HL-60/S4 (cell line): ENCODE results near the gene ANGEL1.

Experiments
- in situ Hi-C: fragments of 300-500 bp; cut with MboI; formaldehyde crosslinking; loops from 2 replicates; pipeline ENCODE4 v1.14.3; 2022; ENCODE audit warnings: low sequenced_read_pairs

The ANGEL1 gene

DNA sequence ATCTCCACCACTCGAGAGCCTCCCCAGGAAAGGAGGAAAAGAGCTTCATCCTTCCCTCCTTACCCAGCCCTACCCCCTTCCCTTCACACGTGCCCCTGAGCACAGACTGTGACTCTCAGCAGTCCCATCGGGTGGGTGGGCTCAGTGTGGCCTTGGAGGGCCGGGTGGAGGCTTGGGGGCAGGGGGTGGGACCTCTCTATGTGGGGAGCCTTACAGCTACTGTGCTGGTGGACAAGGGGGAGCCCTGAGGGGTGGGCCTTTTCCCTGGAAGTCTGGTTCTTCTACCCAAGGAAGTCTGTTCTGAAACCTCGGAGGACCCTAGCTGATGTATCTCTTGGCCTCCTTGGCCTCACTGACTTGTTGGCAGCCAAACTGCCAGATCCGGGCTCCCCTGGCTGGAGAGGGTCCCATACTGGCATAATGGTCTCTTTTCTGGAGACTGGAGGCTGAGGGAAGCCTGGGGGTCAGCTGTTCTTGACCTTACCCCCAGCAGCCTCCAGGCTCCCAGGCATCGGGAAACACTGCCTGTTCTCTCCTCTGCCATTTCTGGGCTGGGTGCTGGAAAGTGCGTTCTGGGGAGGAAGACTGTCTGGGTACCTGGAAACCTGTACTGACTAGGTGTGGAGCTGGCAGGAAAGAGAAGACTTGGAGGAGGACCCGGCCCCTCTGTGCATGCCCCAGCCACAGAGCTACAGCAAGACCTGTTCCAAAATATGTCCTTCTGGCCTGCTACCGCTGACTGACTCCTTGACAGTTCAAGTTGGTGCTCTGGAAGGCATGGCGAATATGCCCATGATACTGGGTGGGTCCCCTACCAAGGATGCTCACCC lies 43.8 kb downstream of the ANGEL1 start:
- in situ Hi-C loops: no loop called here

DNA sequence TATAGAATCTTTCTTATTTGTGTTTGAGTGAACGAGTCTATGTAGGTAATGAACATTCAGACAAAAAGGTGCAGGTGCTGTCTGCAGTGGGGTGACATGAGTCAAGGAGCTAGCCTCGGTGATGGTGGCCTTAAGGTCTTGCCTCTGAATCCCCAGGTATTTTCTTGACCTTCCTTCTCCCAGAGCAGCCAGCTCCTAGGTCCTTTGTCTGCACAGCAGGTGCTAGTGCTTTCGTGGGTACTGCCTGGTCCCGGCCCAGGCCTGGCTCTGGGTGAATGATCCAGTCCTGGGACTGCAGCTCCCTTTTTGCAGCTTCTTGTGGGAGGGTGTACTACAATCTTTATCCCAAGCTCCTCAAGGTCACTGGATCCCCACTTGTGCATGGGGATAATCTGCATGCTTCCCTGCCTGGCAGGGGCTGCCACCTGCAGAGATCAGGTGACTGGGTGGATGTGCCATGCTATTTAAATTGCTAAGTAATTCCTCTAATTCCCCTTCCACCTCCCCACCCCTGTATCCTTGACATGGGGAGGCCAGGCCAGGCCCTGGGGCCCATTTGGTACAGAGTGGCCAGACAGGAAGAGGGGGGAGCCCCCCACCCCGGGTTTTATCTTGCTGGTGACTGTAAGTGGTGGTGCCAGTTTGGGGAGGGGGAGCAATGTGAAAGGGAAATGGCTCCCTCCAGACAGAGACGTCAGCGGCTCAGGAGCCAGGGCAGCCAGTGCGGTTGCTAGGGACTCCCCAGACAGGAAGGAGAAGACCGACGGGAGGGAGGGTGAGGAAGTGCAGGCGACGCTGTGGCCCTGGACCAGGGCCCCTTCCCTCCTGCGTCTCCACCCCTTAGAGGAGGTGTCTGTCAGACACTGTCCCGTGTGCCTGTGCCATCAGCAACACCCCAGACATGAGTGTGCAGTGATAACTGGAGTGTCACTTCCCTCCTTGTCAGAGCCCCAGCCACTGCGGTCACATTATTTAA lies 44.7 kb downstream of the ANGEL1 start:
- in situ Hi-C loops: no loop called here

DNA sequence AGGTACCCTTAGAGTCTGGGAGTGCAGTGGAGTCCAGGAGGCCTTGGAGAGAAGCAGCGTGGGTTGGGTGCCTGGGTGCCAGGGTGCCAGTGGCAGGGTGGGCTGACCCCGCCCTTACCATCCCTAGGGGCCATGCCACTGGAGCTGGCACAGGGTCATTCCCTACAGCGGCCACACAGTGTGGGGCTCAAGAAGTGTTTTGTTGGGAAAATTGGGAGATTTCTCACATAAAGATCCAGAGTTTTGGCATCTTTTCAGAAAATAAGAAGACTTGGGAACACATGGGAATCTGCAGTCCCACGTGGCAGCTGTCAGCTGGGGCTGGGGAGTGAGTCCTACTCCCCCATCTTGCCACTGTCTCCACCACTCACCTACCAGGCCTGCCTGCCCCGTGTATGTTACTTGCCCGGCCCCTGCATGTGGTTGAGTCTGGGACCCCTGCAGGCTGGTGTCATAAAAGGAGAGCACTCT lies 47.2 kb downstream of the ANGEL1 start:
- in situ Hi-C loops: no loop called here

DNA sequence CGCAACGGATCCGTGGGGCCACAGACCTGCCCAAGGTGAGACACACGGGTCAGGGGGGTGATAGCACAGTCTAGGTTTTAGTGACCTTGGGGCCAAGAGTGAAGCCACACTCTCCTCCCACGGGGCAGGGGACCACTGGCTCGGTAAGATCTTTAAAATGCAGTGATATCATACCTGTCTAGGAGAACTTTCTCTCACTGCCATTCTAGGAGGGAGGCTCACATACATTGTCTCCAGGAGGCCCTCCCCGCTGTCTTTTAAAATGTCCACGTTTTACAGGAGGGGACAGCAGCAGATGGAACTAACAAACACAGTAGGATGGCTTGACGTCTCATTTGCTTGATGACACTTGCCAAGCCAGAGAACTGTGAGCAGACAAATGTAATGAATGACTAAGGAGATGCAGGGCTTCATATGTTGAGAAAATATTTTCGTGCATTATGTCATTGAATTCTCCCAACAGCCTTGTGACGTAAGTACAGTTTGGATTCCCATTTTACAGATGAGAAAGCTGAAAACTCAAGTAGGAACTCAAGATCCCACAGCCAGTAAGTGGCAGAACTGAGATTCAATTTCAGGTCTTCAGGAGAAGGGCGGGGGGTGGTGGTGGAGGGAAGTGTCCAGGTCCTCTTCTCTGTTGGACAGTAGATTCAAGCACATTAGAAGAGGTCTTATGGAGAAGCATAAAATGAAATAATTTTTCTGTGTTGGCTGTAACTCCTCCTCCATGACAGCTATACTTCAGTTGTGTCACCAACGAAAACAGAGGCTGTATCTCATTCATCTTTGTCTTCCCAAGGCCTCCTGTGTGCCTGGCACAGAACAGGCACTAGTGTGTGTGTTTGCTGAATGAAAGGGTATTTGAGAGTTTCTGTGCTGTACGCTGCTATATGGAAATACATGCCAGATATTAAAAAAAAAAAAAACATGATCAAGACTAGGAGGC lies 49.3 kb downstream of the ANGEL1 start:
- in situ Hi-C loops: no loop called here

DNA sequence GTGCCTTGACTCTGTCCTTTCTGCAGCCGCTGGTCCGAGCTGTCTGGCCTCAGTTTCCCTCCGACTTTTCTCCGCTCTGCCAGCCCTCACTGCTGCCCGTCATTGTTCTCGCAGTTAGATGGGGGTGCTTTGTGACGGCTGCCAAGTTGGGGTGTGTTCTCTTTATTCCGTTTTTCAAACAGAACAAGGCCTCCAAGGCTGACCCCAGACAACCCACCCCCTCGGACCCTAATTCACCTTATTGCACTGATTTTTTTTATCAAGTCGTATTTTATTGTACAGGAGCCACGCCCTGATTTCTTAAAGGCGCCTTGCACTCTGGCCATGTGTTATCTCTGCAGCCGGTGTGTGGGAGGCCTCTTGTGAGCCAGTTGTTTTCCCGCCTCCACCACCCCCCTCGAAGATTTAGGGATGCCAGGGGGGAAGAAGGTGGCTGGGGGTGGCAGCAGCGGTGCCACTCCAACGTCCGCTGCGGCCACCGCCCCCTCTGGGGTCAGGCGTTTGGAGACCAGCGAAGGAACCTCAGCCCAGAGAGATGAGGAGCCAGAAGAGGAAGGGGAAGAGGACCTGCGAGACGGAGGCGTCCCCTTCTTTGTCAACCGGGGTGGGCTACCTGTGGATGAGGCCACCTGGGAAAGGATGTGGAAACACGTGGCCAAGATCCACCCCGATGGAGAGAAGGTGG lies 50.1 kb downstream of the ANGEL1 start:
- in situ Hi-C loops: no loop called here

DNA sequence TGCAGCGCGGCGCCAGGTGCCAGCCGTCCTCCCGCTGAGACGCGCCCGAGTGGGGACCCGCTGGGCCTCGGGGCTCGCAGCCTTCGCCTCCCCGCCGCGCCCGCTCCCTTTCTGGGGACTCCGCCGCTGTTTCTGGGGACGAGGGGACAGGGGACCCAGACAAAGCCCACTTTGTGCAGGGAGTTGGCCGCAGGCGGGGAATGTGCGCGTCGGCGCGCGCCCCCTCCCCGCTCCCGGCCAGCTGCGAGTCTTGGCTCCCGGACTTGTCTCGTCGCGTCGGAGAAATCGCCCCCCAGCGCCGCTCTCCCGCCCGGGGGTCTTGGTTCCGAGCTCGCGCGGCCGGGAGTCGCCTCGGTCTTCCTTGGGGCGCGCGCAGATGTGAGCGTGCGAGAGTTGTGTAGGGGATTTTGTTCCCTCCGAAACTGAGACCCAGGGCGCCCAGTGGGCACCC lies 50.7 kb downstream of the ANGEL1 start:
- in situ Hi-C loops: no loop called here

DNA sequence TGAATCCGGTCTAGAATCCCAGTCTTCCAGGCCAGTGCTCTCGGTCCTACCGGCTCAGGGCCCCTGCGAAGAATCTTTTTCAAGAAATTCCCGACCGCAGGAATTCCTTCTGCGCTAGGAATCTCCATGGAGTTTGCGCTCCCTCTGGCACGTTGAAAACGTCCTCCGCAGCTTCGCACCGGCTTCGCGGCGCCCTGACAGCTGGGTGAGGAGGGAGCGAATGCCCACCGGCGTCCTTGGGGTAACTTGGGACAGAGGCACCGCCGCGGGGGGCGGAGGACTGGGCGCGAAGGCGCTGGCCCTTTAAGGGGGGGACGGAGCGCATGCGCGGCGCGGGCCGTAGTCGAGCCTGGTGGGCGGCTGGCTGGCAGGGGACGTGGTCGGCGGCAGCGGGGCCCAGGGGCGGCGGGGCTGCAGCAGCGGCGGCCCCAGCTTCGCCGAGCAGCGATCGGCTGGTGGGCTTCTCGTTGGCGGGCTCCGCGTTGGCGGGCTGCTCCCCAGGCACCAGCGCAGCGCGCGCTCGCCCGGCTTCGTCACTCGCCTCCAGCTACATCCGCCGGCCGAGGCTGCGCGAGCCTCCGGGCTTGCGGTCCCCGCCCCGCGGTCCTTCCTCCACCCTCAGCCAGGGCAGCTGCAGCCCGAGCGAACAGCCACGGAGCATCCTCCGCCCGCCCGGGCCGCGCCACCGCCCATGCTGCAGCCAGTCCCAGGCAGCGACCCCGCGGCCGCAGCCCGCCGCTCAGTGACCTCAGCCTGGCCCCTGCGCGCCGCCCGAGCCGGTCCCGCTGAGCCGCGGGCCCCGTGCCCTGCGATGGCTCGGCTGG lies 51.3 kb downstream of the ANGEL1 start, which contains the start of gene VASH1:
TSS of gene VASH1 (plus strand) at position 333 of the 824 bp plus-strand sequence. CDS start 1,354 bp downstream, outside the sequence.
- in situ Hi-C loops: no loop called here

DNA sequence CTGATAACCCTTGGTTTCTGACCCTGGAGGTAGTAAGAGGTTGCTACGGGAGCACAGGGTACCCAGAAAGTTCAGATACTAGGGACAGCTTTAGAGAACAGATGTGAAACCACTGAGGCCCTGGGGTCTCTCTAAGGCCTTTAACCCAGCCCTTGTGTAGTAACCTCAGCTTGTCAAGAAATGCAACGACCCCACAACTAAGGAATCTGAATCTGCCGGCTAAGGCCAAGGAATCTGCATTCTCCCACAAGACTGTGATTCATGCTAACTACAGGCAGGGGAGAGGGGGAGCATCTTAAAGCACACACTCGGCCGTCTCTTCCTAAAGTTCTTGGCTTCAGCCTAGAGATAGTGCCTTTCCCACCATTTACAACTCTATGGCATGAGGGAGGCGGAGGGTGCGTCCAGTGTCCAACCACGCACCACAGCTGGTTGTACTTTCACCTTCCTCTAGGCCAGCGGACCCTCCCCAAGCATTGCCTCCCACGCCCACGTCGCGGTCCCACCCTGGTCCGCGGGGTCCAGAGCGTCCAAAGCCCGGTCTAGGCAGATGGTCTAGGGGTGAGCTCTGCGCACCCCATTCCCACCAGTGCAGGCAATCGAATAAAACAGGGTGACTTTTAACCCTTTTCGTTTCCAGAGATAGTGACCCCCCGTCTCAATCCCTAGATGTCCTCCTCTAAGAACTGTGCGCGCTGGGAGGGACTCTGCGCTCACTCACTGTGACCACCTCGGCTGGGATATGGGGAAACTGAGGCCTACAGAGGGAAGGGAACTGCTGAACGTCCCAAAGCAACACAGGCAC lies 52.1 kb downstream of the ANGEL1 start:
- in situ Hi-C loops: no loop called here

DNA sequence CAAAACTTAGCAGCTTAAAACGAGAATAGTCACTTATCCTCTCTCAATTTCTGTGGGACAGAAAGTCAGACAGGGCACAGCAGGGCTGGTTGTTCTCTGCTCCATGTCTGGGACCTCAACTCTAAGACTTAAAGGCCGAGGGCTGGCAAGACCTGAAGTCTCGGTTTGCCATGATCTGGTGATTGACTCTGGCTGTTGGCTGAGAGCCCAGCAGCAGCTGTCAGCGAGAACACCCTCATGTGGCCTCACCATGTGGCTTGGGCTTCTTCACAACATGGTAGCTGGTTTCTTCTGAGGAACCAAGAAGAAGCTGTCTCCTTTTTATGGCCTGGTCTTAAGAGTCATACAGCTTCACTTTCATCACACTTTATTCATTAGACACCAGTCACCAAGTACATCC lies 53.1 kb downstream of the ANGEL1 start:
- in situ Hi-C loops: no loop called here

DNA sequence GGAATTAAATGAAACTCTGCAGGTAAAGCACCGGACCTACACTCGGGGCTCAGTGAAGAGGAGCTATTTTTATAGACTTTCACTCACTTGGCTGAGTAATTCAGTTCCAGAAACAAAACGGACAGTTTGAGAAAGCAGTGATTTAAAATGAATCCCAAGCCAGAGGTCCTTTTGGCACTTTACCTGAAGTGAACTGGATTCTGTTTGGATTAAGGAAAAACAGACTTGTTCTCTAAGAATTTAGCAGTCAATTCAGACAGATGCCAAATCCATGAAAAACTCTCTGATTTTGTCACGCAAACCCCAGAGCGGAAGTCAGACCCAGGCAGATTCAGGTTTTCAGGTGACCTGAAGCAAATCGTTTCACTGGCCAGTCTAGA lies 56.3 kb downstream of the ANGEL1 start:
- in situ Hi-C loops: no loop called here

DNA sequence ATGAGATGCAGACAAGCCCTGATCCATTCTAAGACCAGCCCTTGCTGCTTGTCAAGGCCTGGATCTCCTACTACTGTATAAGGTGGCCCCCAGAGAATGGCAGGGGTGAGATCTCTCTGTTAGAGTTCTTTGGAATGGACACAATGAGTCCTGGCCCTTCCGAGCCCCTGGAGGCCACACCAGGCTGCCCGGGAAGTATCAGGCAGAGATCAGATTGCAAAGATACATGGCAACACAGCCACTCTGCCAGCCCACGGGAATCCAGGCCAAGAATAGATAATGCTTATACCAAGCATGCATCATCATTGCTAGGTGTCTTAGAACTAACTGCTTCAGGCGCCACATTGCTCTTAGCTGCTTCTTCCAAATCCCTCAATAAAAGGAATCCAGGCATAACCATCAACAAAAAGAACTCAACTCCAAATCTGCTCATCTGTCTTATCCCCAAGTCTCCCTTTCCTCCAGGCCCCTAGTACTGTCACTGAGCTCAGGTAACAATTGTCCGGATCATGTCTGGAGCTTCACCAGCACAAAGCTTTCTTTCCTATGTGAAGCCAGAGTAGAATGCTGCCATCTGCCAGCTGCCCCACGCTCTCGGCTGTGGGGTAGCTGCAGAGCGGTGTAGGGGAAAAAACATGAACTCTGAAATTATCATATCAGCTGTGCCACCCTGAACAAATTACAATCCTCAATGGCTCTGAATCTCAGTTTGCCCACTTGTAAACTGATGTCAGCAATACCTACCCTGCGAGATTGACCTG lies 56.9 kb downstream of the ANGEL1 start:
- in situ Hi-C loops: no loop called here

DNA sequence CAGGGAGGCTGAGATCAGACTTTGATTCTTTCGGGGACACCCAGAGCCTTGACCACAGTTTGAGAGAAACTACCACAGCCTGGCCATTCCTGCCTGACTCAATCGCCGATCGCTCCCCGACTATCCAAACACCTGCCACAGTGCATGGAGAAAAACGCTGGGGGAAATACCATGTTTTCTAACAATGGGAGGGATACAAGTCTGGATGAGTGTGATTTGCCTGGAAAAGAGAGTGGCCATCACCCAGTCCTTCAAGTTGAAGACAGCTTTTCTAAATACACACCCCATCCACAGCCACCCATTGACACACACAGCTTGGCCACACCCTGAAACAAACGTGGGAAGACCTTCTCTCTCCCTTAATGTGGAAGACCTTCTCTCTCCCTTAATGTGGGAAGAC lies 58.1 kb downstream of the ANGEL1 start:
- in situ Hi-C loops: no loop called here

DNA sequence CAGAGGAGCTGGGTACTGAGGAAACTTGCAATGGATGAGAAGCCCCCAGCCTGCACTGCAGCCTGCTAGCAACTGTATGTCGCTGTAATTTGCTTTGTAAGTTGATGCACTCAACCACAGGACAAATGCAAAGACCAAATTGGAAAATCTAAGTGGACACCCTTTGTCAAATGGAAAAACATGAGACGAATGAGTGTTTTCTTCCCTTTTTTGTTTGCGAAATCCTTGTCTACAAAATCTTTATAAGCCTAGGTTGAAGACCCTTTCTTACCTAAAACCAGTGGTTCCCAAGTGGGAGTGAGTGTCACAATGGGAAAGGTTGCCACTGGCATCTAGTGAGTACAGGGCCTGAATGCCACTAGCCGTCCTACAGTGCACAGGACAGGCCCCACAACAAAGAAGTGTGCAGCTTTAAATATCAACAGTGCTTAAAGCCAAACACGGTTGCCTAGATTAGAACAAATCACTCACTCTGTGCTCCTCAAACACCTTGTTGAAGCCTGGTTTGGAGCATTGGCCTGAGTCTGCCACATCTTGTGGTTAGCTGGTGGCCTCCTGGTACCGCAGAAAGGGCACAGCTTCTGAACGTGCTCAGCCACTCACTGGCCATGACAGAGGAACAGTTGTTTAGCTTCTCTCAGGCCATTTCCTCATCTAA lies 59.0 kb downstream of the ANGEL1 start:
- in situ Hi-C loops: no loop called here

DNA sequence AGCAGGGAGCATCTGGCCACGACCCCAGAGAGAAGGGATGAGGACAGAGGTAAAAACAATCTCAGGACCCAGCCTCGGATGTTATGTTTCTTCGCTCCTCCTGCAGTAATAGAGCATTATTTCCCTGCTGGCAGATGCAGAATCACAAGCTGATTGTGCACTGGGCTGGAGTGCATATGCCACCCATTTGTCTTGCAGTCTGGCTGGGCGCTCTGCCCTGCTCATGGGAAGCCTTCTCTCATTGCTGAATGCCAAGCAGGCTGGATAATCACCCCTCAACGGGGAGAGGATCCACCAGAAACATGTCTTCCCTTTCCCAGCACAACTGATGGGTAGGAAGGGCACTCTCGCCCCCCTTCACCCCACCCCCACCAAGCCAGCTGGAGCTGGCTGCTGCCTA lies 59.9 kb downstream of the ANGEL1 start:
- in situ Hi-C loops: no loop called here

DNA sequence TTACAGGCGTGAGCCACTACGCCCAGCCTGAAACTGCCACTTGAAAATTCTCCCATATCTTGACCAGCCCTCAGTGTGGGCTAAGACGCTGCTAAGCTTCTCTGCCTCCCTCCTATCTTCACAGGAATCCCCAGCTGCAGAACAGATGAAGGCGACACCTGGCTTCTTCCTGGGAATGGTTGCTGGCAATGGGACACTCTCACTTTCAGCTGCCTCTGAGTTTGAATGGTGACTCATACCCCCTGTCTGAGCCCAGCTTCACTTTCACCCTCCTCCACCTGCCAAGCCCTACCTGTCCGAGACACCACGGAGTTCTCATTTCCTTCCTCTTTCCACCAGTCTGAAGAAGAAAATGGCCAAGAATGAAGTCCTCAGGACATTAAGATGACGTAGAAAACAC lies 69.7 kb downstream of the ANGEL1 start:
- in situ Hi-C loops: no loop called here

DNA sequence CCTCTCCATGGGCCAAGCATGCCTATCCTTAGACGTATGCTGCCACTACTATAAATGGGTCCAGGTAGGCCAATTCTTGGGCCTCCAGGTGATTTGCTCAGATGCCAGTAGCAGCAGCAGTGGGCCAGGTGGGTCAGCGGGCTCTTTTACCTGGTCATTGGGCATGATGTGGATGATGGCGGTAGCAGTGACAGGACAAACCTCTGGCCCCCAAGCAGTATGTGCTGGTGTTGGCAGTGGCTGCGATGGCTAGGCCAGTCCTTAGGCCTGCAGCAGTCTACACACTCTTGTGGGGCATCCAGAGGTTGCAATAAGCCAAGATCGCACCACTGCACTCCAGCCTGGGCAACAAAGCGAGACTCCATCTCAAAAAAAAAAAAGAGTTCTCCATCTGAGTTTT lies 70.5 kb downstream of the ANGEL1 start:
- in situ Hi-C loops: no loop called here

DNA sequence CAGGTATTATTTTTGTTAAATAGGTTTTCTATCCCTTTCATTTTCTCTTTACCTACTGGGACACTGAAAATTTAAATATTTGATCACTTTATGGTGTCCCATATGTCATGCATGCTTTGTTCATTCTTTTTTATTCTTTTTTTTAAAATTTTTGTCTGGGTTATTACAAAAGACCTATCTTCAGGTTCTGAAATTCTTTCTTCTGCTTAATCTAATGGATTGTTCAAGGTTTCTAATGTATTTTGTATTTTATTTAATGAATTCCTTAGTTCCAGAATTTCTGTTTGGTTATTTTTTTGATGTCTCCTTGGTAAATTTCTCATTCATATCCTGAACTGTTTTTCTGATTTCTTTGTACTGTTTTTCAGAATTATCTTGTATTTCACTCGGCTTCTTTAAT lies 71.6 kb downstream of the ANGEL1 start:
- in situ Hi-C loops: no loop called here
